ENCODE results near the gene PSTK.
A peak's percentile ranks its signal among the peaks of the same experiment; 100 is the strongest.

Gene PSTK

GRCh38 chr10:122993797-122994336 is 13.7 kb downstream of the PSTK start:
- no peak for DNase-seq

GRCh38 chr10:122995936-122996335 is 15.7 kb downstream of the PSTK start:
- DNase-seq, result no peak

GRCh38 chr10:122997864-122998263 is 17.7 kb downstream of the PSTK start:
- DNase-seq, result no peak

GRCh38 chr10:122998360-122998917 is 18.2 kb downstream of the PSTK start:
- no peak for DNase-seq

- no peak for DNase-seq
Measured at GRCh38 chr10:122998934-122999333, 18.7 kb downstream of the PSTK start.

- DNase-seq, result no peak
Measured at GRCh38 chr10:122999347-122999746, 19.1 kb downstream of the PSTK start.

GRCh38 chr10:123000155-123000554 is 20.0 kb downstream of the PSTK start:
- no peak for DNase-seq

GRCh38 chr10:123001370-123001769 is 21.2 kb downstream of the PSTK start:
- no peak for DNase-seq

- DNase-seq, result no peak
Measured at GRCh38 chr10:123004298-123004697, 24.1 kb downstream of the PSTK start.

GRCh38 chr10:123007558-123008354 is 27.6 kb downstream of the PSTK start:
- peak; percentile 24 to 44 for DNase-seq

GRCh38 chr10:123008355-123009104 is 28.3 kb downstream of the PSTK start, which contains the start of the genes ACADSB and IKZF5:
TSS of gene ACADSB (plus strand) at chr10:123009006. CDS start at chr10:123009030, 24 bp downstream.
TSS of gene IKZF5 (minus strand) at chr10:123008795. CDS start at chr10:122998625, 10,170 bp downstream.
- DNase-seq, result peak; percentile 93 to 95

- peak; percentile 18 to 34 for DNase-seq
Measured at GRCh38 chr10:123009105-123009820, 29.1 kb downstream of the PSTK start.

GRCh38 chr10:123011987-123012386 is 31.8 kb downstream of the PSTK start:
- no peak for DNase-seq

- DNase-seq, result no peak
Measured at GRCh38 chr10:123013456-123014419, 33.5 kb downstream of the PSTK start.

GRCh38 chr10:123014772-123015171 is 34.6 kb downstream of the PSTK start:
- DNase-seq, result no peak

GRCh38 chr10:123016228-123016627 is 36.0 kb downstream of the PSTK start:
- no peak for DNase-seq

- no peak for DNase-seq
Measured at GRCh38 chr10:123017421-123018165, 37.4 kb downstream of the PSTK start.

- no peak for DNase-seq
Measured at GRCh38 chr10:123018531-123018930, 38.3 kb downstream of the PSTK start.

- DNase-seq, result no peak
Measured at GRCh38 chr10:123019264-123019663, 39.1 kb downstream of the PSTK start.

- DNase-seq, result no peak
Measured at GRCh38 chr10:123019941-123020703, 39.9 kb downstream of the PSTK start.
